OCI-LY7 (cell line): Measurements from ENCODE around the gene GLUL. TPM values are rescaled to one million over a fixed set of nuclear protein-coding genes. Genes with fewer than 3 reads are reported as not detected.

Experiments
- BruUV-seq: library from RNA; stranded (reverse); fragments of 400-500 nt; replicated peaks from 2 replicates; lab custom pipeline; 2021; lab: Mats Ljungman, UMichigan
- CTCF ChIA-PET: fragments of 300-600 bp; sonication (Branson Sonifier 250); formaldehyde crosslinking; loops from one replicate; lab custom pipeline; 2022; ENCODE audit warnings: antibody characterized with exemption; ENCODE audit not compliant: unreplicated experiment; lab: Charles Lee
- POLR2A ChIA-PET: fragments of 300-600 bp; sonication (Branson Sonifier 250); formaldehyde crosslinking; loops from one replicate; lab custom pipeline; 2022; ENCODE audit warnings: antibody characterized with exemption; lab: Charles Lee
- DNase-seq: peaks from one replicate; pipeline ENCODE4 v3.0.0-alpha.2; 2015; ENCODE audit warnings: low spot score
- H2AFZ ChIP-seq: fragments of 200-600 bp; sonication (generic), shearing (Covaris generic); 2 replicates; pipeline ENCODE4 v1.6.1; 2014; ENCODE audit warnings: mild to moderate bottlenecking, antibody characterized with exemption, low read length, moderate library complexity
- H3K27ac ChIP-seq: fragments of 200-600 bp; sonication (generic); 2 replicates; pipeline ENCODE4 v1.5.1; 2014; ENCODE audit warnings: mixed run types, low read depth, mild to moderate bottlenecking, moderate library complexity, low read length, inconsistent platforms; ENCODE audit not compliant: poor library complexity, severe bottlenecking
- H3K36me3 ChIP-seq: fragments of 200-600 bp; sonication (generic); 2 replicates; pipeline ENCODE4 v1.6.1; 2014; ENCODE audit warnings: mild to moderate bottlenecking, antibody characterized with exemption, low read length, moderate library complexity, mixed read lengths; ENCODE audit not compliant: insufficient read depth
- H3K4me1 ChIP-seq: fragments of 200-600 bp; sonication (generic); 2 replicates; pipeline ENCODE4 v1.5.1; 2014; ENCODE audit warnings: mild to moderate bottlenecking, low read length; ENCODE audit not compliant: insufficient read depth, poor library complexity, severe bottlenecking
- H3K4me2 ChIP-seq: fragments of 200-600 bp; sonication (generic); 2 replicates; pipeline ENCODE4 v1.6.1; 2014; ENCODE audit warnings: mild to moderate bottlenecking, low read length
- H3K4me3 ChIP-seq: fragments of 200-600 bp; sonication (generic); 2 replicates; pipeline ENCODE4 v1.5.1; 2014; ENCODE audit warnings: mild to moderate bottlenecking, low read depth, low read length; ENCODE audit not compliant: poor library complexity, severe bottlenecking
- H3K79me2 ChIP-seq: fragments of 200-600 bp; sonication (generic); 2 replicates; pipeline ENCODE4 v1.6.1; 2016; ENCODE audit warnings: low read depth, mild to moderate bottlenecking, low read length, moderate library complexity, mixed read lengths; ENCODE audit not compliant: insufficient read depth
- H3K9me2 ChIP-seq: fragments of 200-600 bp; sonication (generic); 2 replicates; pipeline ENCODE4 v1.6.1; 2016; ENCODE audit warnings: mild to moderate bottlenecking, low read length, mixed read lengths; ENCODE audit not compliant: insufficient read depth
- H3K9me3 ChIP-seq: fragments of 200-600 bp; sonication (generic); 2 replicates; pipeline ENCODE4 v1.6.1; 2014; ENCODE audit warnings: mild to moderate bottlenecking, mixed run types, low read length, mixed read lengths
- H4K20me1 ChIP-seq: fragments of 200-600 bp; sonication (generic); 2 replicates; pipeline ENCODE4 v1.6.1; 2014; ENCODE audit warnings: mild to moderate bottlenecking, antibody characterized with exemption, low read length, moderate library complexity, mixed read lengths; ENCODE audit not compliant: insufficient read depth
- intact Hi-C: fragments of 100-400 bp; cut with micrococcal nuclease; formaldehyde crosslinking; loops from one replicate; pipeline ENCODE4 v1.10.0; 2022; ENCODE audit not compliant: unreplicated experiment
- total RNA-seq, 2 experiments: library from RNA; depleted of rRNA in 1 of 2; stranded (reverse); fragments of >200 nt in 1 of 2; shearing (Covaris generic) in 1 of 2; gene quantifications; 2 replicates each; pipeline ENCODE4 v1.2.3, GENCODE V29; 2014 to 2022
- TF ChIP-seq, protein P1 (sequence below): fragments of 200-600 bp; sonication (generic); conservative IDR thresholded peaks from 2 replicates; pipeline ENCODE4 v1.5.1; 2014; ENCODE audit warnings: mild to moderate bottlenecking, antibody characterized with exemption, low read length, moderate library complexity, mixed read lengths

GLUL gene
- total RNA-seq, 2 experiments from 2014 or later = not detected

DNA sequence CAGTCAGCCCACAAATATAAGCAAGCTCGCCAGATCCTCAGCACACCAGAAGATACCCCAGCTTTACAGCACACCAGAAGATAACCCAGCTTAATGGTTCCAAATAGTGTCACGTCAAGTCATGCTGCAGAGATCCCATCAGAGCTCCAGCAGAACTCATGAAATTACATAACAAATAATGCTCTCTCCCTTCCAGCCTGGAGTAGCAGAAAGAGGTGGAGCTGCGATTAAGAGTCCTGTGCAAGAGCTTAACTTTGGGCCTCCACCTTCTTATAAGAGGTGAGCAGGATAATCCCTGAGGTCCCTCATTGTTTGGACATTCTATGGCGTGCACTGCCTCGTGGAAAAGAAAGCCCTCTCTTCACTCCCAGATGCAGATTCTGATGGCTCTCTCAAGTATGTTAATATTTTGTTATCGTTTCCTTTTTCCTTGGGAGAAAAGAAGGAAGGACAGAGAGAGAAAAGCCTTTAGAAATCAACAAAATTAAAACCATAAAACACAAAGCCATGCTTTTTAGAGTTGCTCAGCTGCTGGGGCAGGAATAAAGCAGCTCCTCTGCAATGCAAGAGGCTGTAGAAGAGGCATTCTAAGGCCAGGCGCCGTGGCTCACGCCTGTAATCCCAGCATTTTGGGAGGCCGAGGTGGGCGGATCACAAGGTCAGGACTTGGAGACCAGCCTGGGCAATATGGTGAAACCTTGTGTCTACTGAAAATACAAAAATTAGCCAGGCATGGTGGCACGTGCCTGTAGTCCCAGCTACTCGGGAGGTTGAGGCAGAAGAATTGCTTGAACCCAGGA is 59.1 kb downstream of the GLUL start:
- intact Hi-C loops = no loop called here
- Histone ChIP-seq H2AFZ (no peak overlapping the region), H3K4me1 (no peaks in the 10 kb centered on the region), H4K20me1 (no peaks in the 10 kb centered on the region), H3K79me2 (no peaks in the 10 kb centered on the region), H3K9me3 (no peaks in the 10 kb centered on the region), H3K9me2 (no peaks in the 10 kb centered on the region), H3K4me3 (no peak overlapping the region), H3K4me2 (no peak overlapping the region), H3K36me3 (no peaks in the 10 kb centered on the region), H3K27ac (no peak overlapping the region)
- POLR2A ChIA-PET = no interaction called here
- no peak for DNase-seq
- CTCF ChIA-PET = no interaction called here
- TF ChIP-seq, protein P1, sequence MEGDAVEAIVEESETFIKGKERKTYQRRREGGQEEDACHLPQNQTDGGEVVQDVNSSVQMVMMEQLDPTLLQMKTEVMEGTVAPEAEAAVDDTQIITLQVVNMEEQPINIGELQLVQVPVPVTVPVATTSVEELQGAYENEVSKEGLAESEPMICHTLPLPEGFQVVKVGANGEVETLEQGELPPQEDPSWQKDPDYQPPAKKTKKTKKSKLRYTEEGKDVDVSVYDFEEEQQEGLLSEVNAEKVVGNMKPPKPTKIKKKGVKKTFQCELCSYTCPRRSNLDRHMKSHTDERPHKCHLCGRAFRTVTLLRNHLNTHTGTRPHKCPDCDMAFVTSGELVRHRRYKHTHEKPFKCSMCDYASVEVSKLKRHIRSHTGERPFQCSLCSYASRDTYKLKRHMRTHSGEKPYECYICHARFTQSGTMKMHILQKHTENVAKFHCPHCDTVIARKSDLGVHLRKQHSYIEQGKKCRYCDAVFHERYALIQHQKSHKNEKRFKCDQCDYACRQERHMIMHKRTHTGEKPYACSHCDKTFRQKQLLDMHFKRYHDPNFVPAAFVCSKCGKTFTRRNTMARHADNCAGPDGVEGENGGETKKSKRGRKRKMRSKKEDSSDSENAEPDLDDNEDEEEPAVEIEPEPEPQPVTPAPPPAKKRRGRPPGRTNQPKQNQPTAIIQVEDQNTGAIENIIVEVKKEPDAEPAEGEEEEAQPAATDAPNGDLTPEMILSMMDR = no peak
- no TSS peak for BruUV-seq

Other genes starting within 250 kb of the GLUL start
- gene TEDDM1, start 8.9 kb upstream of the GLUL start, total RNA-seq (2014; rRNA removed; shearing (Covaris generic)) = not detected in 2 replicates
- gene TEDDM1, start 8.9 kb upstream of the GLUL start, total RNA-seq (2022) = not detected in 2 replicates
- not detected in 2 replicates for gene RGSL1, start 58.4 kb upstream of the GLUL start, total RNA-seq (2014; rRNA removed; shearing (Covaris generic))
- gene RGSL1, start 58.4 kb upstream of the GLUL start, total RNA-seq (2022) = not detected in 2 replicates
- gene RNASEL, start 197.5 kb upstream of the GLUL start, total RNA-seq (2014; rRNA removed; shearing (Covaris generic)) = 1.3 and 2.2 TPM in 2 replicates
- 3.0 and 4.0 TPM in 2 replicates for gene RNASEL, start 197.5 kb upstream of the GLUL start, total RNA-seq (2022)
- gene RGS16, start 212.6 kb upstream of the GLUL start, total RNA-seq (2014; rRNA removed; shearing (Covaris generic)) = 17.9 and 20.1 TPM in 2 replicates
- 22.5 and 29.5 TPM in 2 replicates for gene RGS16, start 212.6 kb upstream of the GLUL start, total RNA-seq (2022)